Osteocyte (in vitro differentiated cells): Measurements from ENCODE around the gene GNL3L. TPM values are rescaled to one million over a fixed set of nuclear protein-coding genes. Genes with fewer than 3 reads are reported as not detected.
A peak's percentile ranks its signal among the peaks of the same experiment; 100 is the strongest.
"Not testable (repeated sequence)": the region's sequence is repeated elsewhere in the genome, so short reads cannot be mapped to it uniquely, and the experiment has no call there.

Experiments used
- DNase-seq: peaks from one replicate; pipeline ENCODE4 v3.0.0; 2021; ENCODE audit warnings: mixed read lengths; ENCODE audit not compliant: unreplicated experiment; ENCODE audit errors: extremely low spot score
- H3K27ac Mint-ChIP-seq: one replicate; pipeline ENCODE4 v1.8.0; 2021; ENCODE audit warnings: mild to moderate bottlenecking, mixed read lengths; ENCODE audit not compliant: unreplicated experiment
- H3K27me3 Mint-ChIP-seq: one replicate; pipeline ENCODE4 v1.8.0; 2021; ENCODE audit warnings: mixed read lengths; ENCODE audit not compliant: unreplicated experiment
- H3K36me3 Mint-ChIP-seq: one replicate; pipeline ENCODE4 v1.8.0; 2021; ENCODE audit warnings: mixed read lengths; ENCODE audit not compliant: unreplicated experiment
- H3K4me1 Mint-ChIP-seq: one replicate; pipeline ENCODE4 v1.8.0; 2021; ENCODE audit warnings: mixed read lengths; ENCODE audit not compliant: unreplicated experiment
- H3K4me3 Mint-ChIP-seq: one replicate; pipeline ENCODE4 v1.8.0; 2021; ENCODE audit warnings: mild to moderate bottlenecking, moderate library complexity, mixed read lengths; ENCODE audit not compliant: unreplicated experiment
- H3K9me3 Mint-ChIP-seq: one replicate; pipeline ENCODE4 v1.8.0; 2021; ENCODE audit warnings: mixed read lengths; ENCODE audit not compliant: unreplicated experiment
- total RNA-seq: library from RNA; stranded (reverse); gene quantifications from 2 replicates; pipeline ENCODE4 v1.2.1, GENCODE V29; 2021
- TF ChIP-seq, protein P1 (sequence below): fragments of 200-600 bp; sonication (generic); IDR thresholded peaks from 2 replicates; pipeline ENCODE4 v1.5.0; 2021; ENCODE audit warnings: antibody characterized with exemption, mild to moderate bottlenecking, moderate library complexity

Gene GNL3L
- total RNA-seq, 1 donor from 2014 or later = 53.6 TPM

DNA sequence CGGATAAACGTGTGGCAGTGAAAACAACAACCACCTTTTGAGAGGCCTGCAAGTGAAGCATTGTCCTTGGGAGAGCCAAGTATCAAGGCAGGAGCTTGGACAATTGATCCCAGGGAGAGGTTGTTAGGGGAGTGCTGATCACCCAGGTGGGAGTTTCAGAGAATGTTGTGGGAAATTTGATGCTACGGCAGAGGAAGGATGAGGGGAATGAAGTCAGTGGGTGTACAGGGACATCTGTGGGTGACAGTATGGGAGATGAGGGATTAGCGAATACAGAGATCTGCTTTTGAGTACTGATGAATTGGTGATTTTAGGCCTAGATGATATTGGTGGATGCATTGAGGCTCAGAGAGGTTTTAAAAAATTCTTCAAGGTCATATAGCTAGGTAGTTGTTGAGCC is 4.3 kb downstream of the GNL3L start:
- Mint-ChIP-seq H3K4me3 (no peak overlapping the region), H3K9me3 (no peaks in the 10 kb centered on the region), H3K27me3 (no peaks in the 10 kb centered on the region), H3K27ac (peak overlapping the region; percentile 43), H3K36me3 (peaks cover 2% of the 10 kb centered on the region), H3K4me1 (peaks cover 21% of the 10 kb centered on the region)
- no peak for DNase-seq
- TF ChIP-seq, protein P1, sequence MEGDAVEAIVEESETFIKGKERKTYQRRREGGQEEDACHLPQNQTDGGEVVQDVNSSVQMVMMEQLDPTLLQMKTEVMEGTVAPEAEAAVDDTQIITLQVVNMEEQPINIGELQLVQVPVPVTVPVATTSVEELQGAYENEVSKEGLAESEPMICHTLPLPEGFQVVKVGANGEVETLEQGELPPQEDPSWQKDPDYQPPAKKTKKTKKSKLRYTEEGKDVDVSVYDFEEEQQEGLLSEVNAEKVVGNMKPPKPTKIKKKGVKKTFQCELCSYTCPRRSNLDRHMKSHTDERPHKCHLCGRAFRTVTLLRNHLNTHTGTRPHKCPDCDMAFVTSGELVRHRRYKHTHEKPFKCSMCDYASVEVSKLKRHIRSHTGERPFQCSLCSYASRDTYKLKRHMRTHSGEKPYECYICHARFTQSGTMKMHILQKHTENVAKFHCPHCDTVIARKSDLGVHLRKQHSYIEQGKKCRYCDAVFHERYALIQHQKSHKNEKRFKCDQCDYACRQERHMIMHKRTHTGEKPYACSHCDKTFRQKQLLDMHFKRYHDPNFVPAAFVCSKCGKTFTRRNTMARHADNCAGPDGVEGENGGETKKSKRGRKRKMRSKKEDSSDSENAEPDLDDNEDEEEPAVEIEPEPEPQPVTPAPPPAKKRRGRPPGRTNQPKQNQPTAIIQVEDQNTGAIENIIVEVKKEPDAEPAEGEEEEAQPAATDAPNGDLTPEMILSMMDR = no peak

DNA sequence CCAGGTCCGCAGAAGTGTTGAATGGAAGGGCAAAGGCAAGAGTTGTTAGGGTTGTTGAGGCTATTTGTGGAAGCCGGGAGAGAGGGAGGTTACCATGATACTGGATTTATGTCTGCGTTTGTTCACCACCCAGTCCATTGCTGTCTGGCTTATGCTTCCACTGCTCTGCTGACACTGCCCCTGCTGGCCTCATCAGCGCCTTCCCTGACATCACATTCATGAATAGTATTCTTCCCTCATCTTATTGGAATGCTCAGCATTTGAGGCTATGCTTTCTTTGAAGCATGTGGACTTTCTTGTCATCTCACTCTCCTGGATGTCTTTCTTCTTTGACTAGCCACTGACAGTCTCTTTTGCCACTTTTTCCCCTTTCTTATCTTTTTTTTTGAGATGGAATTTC is 10.3 kb downstream of the GNL3L start:
- H3K36me3 Mint-ChIP-seq = peaks cover 16% of the 10 kb centered on the region
- no peaks in the 10 kb centered on the region for H3K9me3 Mint-ChIP-seq
- DNase-seq = no peak
- no peaks in the 10 kb centered on the region for H3K4me1 Mint-ChIP-seq
- H3K27ac Mint-ChIP-seq = peak overlapping the region; percentile 50
- TF ChIP-seq, protein P1 = no peak
- no peaks in the 10 kb centered on the region for H3K27me3 Mint-ChIP-seq
- H3K4me3 Mint-ChIP-seq = no peak overlapping the region

GRCh38 chrX:54542239-54542638 is 12.2 kb downstream of the GNL3L start:
- H3K27me3 Mint-ChIP-seq, H3K4me3 Mint-ChIP-seq, H3K9me3 Mint-ChIP-seq, H3K27ac Mint-ChIP-seq, H3K4me1 Mint-ChIP-seq, DNase-seq: not testable (repeated sequence)
- peaks cover 16% of the 10 kb centered on the region for H3K36me3 Mint-ChIP-seq

- TF ChIP-seq, protein P1 = no peak
- Mint-ChIP-seq H3K36me3 (peaks cover 22% of the 10 kb centered on the region), H3K27ac (no peak overlapping the region), H3K9me3 (peaks cover 2% of the 10 kb centered on the region), H3K4me1 (no peaks in the 10 kb centered on the region), H3K27me3 (no peaks in the 10 kb centered on the region), H3K4me3 (no peak overlapping the region)
- peak; percentile 54 for DNase-seq
Observed at GRCh38 chrX:54550821-54551220, 20.8 kb downstream of the GNL3L start.

DNA sequence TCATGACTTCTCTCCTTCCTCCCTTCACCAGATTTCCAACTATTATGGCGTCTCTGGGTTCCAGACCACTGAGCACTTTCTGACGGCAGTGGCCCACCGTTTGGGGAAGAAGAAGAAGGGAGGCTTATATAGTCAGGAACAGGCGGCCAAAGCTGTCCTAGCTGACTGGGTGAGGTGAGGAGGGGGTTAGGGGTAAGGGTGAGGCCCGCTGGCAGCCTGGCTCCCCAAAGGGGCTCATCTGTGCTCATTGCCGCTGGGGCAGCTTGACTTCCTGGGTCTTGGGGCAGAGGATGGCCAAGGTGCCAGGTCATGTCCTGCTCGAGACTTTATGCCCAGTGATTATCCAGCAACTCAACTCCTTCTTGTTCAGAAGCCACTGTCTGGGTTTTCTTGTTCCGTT is 21.8 kb downstream of the GNL3L start:
- Mint-ChIP-seq H3K4me3 (no peak overlapping the region), H3K36me3 (peaks cover 25% of the 10 kb centered on the region), H3K9me3 (peaks cover 4% of the 10 kb centered on the region)

DNA sequence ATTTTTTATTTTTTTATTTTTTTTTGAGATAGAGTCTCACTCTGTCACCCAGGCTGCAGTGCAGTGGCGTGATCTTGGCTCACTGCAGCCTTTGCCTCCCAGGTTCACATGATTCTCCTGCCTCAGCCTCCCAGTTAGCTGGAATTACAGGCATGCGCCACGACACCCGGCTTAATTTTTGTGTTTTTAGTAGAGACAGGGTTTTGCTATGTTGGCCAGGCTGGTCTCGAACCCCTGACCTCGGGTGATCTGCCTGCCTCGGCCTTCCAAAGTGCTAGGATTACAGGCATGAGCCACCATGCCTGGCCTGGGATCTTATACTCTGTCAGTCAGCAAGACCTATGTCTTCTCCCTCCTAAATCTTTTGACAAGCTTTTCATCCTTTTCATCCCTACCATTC is 25.0 kb downstream of the GNL3L start:
- not testable (repeated sequence) for H3K4me3 Mint-ChIP-seq, H3K27ac Mint-ChIP-seq, H3K9me3 Mint-ChIP-seq, H3K4me1 Mint-ChIP-seq, H3K27me3 Mint-ChIP-seq
- peak; percentile 51 for DNase-seq
- H3K36me3 Mint-ChIP-seq = peaks cover 17% of the 10 kb centered on the region

More for the DNA sequence above, 21.8 kb downstream of the GNL3L start:
- TF ChIP-seq, protein P1 = no peak
- peak; percentile 83 for DNase-seq
- H3K27me3 Mint-ChIP-seq = no peaks in the 10 kb centered on the region
- H3K4me1 Mint-ChIP-seq = no peaks in the 10 kb centered on the region
- no peak overlapping the region for H3K27ac Mint-ChIP-seq
